Testis (tissue), 2 donors: ENCODE results near the gene XYLT1.

Source experiments
- CTCF ChIP-seq, 3 experiments: fragments of 450-650 bp in 2 of 3; fragments of 200-600 bp in 1 of 3; sonication (generic) in 1 of 3; IDR thresholded peaks; one replicate each; pipeline ENCODE4 v1.5.1; 2016 to 2019; ENCODE audit warnings: antibody characterized with exemption in 3 of 3, mild to moderate bottlenecking in 2 of 3, moderate library complexity in 1 of 3
- POLR2A ChIP-seq: fragments of 450-650 bp; IDR thresholded peaks from one replicate; pipeline ENCODE4 v1.6.1; 2017; ENCODE audit warnings: antibody characterized with exemption, mild to moderate bottlenecking, moderate library complexity

GRCh38 chr16:17270111-17270510 is 200.6 kb downstream of the XYLT1 start:
- TF ChIP-seq CTCF (IDR thresholded peaks at IDR 0.05), result no peak
- TF ChIP-seq POLR2A, result no peak
